H1 (cell line): Measurements from ENCODE around the gene PPP2R3A. TPM values are rescaled to one million over a fixed set of nuclear protein-coding genes. Genes with fewer than 3 reads are reported as not detected.

Experiments
- CTCF ChIA-PET: fragments of 300-600 bp; sonication (Branson Sonifier 250); formaldehyde crosslinking; loops from one replicate; lab custom pipeline; 2021; ENCODE audit not compliant: partially characterized antibody; lab: Charles Lee
- POLR2A ChIA-PET: fragments of 300-600 bp; sonication (Branson Sonifier 250); formaldehyde crosslinking; loops from one replicate; lab custom pipeline; 2021; ENCODE audit warnings: inconsistent platforms; ENCODE audit not compliant: partially characterized antibody; lab: Charles Lee
- DNase-seq, 2 experiments: peaks; one replicate each; pipeline versions ENCODE4 v3.0.0 to v3.0.0-alpha.2; 2010 to 2022; ENCODE audit warnings: low spot score in 2 of 2, low read depth in 1 of 2, mixed read lengths in 1 of 2
- FAIRE-seq: peaks from 2 replicates; lab custom pipeline; 2011; peaks lifted over from hg19 to GRCh38; lab: Jason Lieb, UNC
- H2AFZ ChIP-seq: 2 replicates; pipeline ENCODE4 v1.8.1; 2012; ENCODE audit warnings: low read length, inconsistent platforms
- H2AK5ac ChIP-seq: 2 replicates; pipeline ENCODE4 v1.6.1; 2013; ENCODE audit warnings: low read depth, low read length
- H2BK120ac ChIP-seq: replicated peaks from 2 replicates; pipeline ENCODE3; 2013; ENCODE audit warnings: low read depth, low read length, inconsistent platforms
- H2BK12ac ChIP-seq: 2 replicates; pipeline ENCODE4 v1.6.1; 2013; ENCODE audit warnings: low read depth, low read length
- H2BK15ac ChIP-seq: 2 replicates; pipeline ENCODE4 v1.6.1; 2013; ENCODE audit warnings: low read length
- H2BK20ac ChIP-seq: 2 replicates; pipeline ENCODE4 v1.6.1; 2013; ENCODE audit warnings: low read length
- H2BK5ac ChIP-seq: 2 replicates; pipeline ENCODE4 v1.6.1; 2013; ENCODE audit warnings: low read depth, low read length
- H3K14ac ChIP-seq: 2 replicates; pipeline ENCODE4 v1.6.1; 2013; ENCODE audit warnings: inconsistent platforms; ENCODE audit not compliant: insufficient read length
- H3K18ac ChIP-seq: 2 replicates; pipeline ENCODE4 v1.6.1; 2013; ENCODE audit warnings: low read length; ENCODE audit errors: extremely low read depth
- H3K23ac ChIP-seq: 2 replicates; pipeline ENCODE4 v1.6.1; 2013; ENCODE audit warnings: inconsistent platforms; ENCODE audit not compliant: insufficient read length
- H3K23me2 ChIP-seq: 2 replicates; pipeline ENCODE4 v1.6.1; 2013; ENCODE audit warnings: low read depth, low read length
- H3K27ac ChIP-seq: 2 replicates; pipeline ENCODE4 v1.6.1; 2011; ENCODE audit warnings: low read depth, low read length, inconsistent platforms
- H3K27me3 ChIP-seq, 4 experiments: replicated peaks in 1 of 4; 1 replicate in 1 of 4; 2 replicates in 3 of 4; pipeline versions ENCODE4 v1.6.1 to v1.8.1; 2011 to 2013; ENCODE audit warnings: low read length in 3 of 4, mild to moderate bottlenecking in 3 of 4, inconsistent platforms in 2 of 4, mixed read lengths in 2 of 4, moderate library complexity in 1 of 4; ENCODE audit not compliant: control insufficient read depth in 3 of 4, insufficient read depth in 3 of 4; ENCODE audit errors: extremely low read depth in 1 of 4
- H3K36me3 ChIP-seq, 4 experiments: 2 replicates each; pipeline versions ENCODE4 v1.6.1 to v1.8.1; 2011 to 2013; ENCODE audit warnings: mild to moderate bottlenecking in 4 of 4, low read length in 3 of 4, moderate library complexity in 2 of 4, control low read depth in 1 of 4, inconsistent platforms in 1 of 4; ENCODE audit not compliant: insufficient read depth in 4 of 4, control insufficient read depth in 2 of 4
- H3K4ac ChIP-seq: replicated peaks from 2 replicates; pipeline ENCODE3; 2013; ENCODE audit warnings: low read length, low read depth, mixed read lengths, inconsistent platforms; ENCODE audit not compliant: insufficient read length
- H3K4me1 ChIP-seq, 4 experiments: replicated peaks in 1 of 4; 1 replicate in 1 of 4; 2 replicates in 3 of 4; pipeline versions ENCODE4 v1.6.1 to v1.8.1; 2011 to 2013; ENCODE audit warnings: low read length in 3 of 4, inconsistent platforms in 2 of 4, mixed read lengths in 1 of 4; ENCODE audit not compliant: insufficient read depth in 4 of 4, control insufficient read depth in 3 of 4
- H3K4me2 ChIP-seq, 2 experiments: 2 replicates each; pipeline versions ENCODE4 v1.6.1 to v1.8.1; 2011 to 2013; ENCODE audit warnings: low read depth in 2 of 2, low read length in 2 of 2, control low read depth in 1 of 2, inconsistent platforms in 1 of 2, mild to moderate bottlenecking in 1 of 2; ENCODE audit not compliant: insufficient read depth in 1 of 2
- H3K4me3 ChIP-seq, 4 experiments: fragments of 200-600, 300-600 bp in 1 of 4; sonication (generic), shearing (Covaris generic), sonication (Bioruptor Twin) in 1 of 4; 2 replicates each; pipeline versions ENCODE4 v1.5.1 to v1.8.1; 2011 to 2016; ENCODE audit warnings: low read length in 4 of 4, low read depth in 3 of 4, control low read depth in 2 of 4, inconsistent platforms in 2 of 4, mild to moderate bottlenecking in 2 of 4, mixed read lengths in 1 of 4, moderate library complexity in 1 of 4; ENCODE audit not compliant: insufficient read depth in 2 of 4; ENCODE audit errors: extremely low read depth in 1 of 4
- H3K56ac ChIP-seq: replicated peaks from 2 replicates; pipeline ENCODE3; 2013; ENCODE audit warnings: low read depth, mild to moderate bottlenecking, mixed read lengths, low read length, inconsistent platforms; ENCODE audit not compliant: insufficient read length
- H3K79me1 ChIP-seq: 2 replicates; pipeline ENCODE4 v1.6.1; 2013; ENCODE audit warnings: low read depth, low read length, control low read depth
- H3K79me2 ChIP-seq, 2 experiments: 2 replicates each; pipeline versions ENCODE4 v1.6.1 to v1.8.1; 2012 to 2013; ENCODE audit warnings: low read length in 2 of 2, mild to moderate bottlenecking in 2 of 2, inconsistent platforms in 1 of 2; ENCODE audit not compliant: insufficient read depth in 2 of 2, control insufficient read depth in 1 of 2
- H3K9ac ChIP-seq, 4 experiments: replicated peaks in 1 of 4; 1 replicate in 1 of 4; 2 replicates in 3 of 4; pipeline versions ENCODE4 v1.6.1 to v1.8.1; 2011 to 2013; ENCODE audit warnings: low read depth in 3 of 4, low read length in 3 of 4, control low read depth in 2 of 4, mild to moderate bottlenecking in 2 of 4, moderate library complexity in 2 of 4, inconsistent platforms in 1 of 4; ENCODE audit errors: extremely low read depth in 1 of 4
- H3K9me3 ChIP-seq, 2 experiments: 2 replicates each; pipeline versions ENCODE4 v1.6.1 to v1.8.1; 2012 to 2013; ENCODE audit warnings: mild to moderate bottlenecking in 2 of 2, moderate library complexity in 2 of 2, control low read depth in 1 of 2, inconsistent platforms in 1 of 2, low read depth in 1 of 2, low read length in 1 of 2, mixed read lengths in 1 of 2; ENCODE audit not compliant: insufficient read depth in 2 of 2
- H4K20me1 ChIP-seq, 2 experiments: replicated peaks in 1 of 2; 2 replicates each; pipeline versions ENCODE3 to v1.8.1; 2011 to 2013; ENCODE audit warnings: inconsistent platforms in 2 of 2, low read length in 2 of 2, mild to moderate bottlenecking in 1 of 2; ENCODE audit not compliant: insufficient read depth in 2 of 2, control insufficient read depth in 1 of 2
- H4K5ac ChIP-seq: 2 replicates; pipeline ENCODE4 v1.6.1; 2013; ENCODE audit warnings: low read length, low read depth, mixed read lengths, inconsistent platforms; ENCODE audit not compliant: insufficient read length
- H4K8ac ChIP-seq: 2 replicates; pipeline ENCODE4 v1.8.0; 2013; ENCODE audit warnings: mild to moderate bottlenecking, moderate library complexity, low read length, inconsistent platforms; ENCODE audit not compliant: insufficient read depth; ENCODE audit errors: extremely low read depth
- H4K91ac ChIP-seq: replicated peaks from 2 replicates; pipeline ENCODE3; 2013; ENCODE audit warnings: low read length, mixed read lengths, inconsistent platforms; ENCODE audit not compliant: insufficient read length
- KDM5A ChIP-seq: fragments of 200-600 bp; IDR thresholded peaks from 2 replicates; pipeline ENCODE4 v1.7.1; 2012; ENCODE audit warnings: mild to moderate bottlenecking, low read length, inconsistent platforms, mixed read lengths
- YY1 ChIP-seq: IDR thresholded peaks from 2 replicates; pipeline ENCODE4 v1.6.1; 2011; ENCODE audit warnings: low read depth, mild to moderate bottlenecking, low read length
- WGBS, 2 experiments: shearing (Covaris generic) in 1 of 2; methylation state at CpG; one replicate each; pipeline versions ENCODE4 v1.1.6 to v1.1.7; 2013 to 2015; ENCODE audit warnings: low lambda C conversion rate in 2 of 2, mixed read lengths in 2 of 2, inconsistent platforms in 1 of 2, low coverage in 1 of 2, missing lambda C conversion rate in 1 of 2; ENCODE audit not compliant: insufficient replicate concordance in 2 of 2, insufficient coverage in 1 of 2, insufficient read length in 1 of 2; ENCODE audit errors: extremely low coverage in 1 of 2, missing lambda C conversion rate in 1 of 2; 5-methylcytosine and 5-hydroxymethylcytosine counted together
- polyA plus RNA-seq, 7 experiments: library from polyadenylated mRNA; depleted of rRNA in 3 of 7; stranded (reverse) in 5 of 7; unstranded in 2 of 7; fragments of >200 nt in 5 of 7; fragments of 200-250 nt in 2 of 7; gene quantifications; 1 replicate in 5 of 7; 2 replicates in 1 of 7; 4 replicates in 1 of 7; pipeline versions ENCODE4 v1.2.1 to v1.2.3, GENCODE V29; 2011 to 2013; ENCODE audit warnings: missing spikeins in 2 of 7, mixed read lengths in 2 of 7
- total RNA-seq: library from RNA; stranded (reverse); fragmentation: NEBNext Ultra II Directional; extraction: Animal tissue kit (Norgen Biotek cat#: 25700); gene quantifications from 2 replicates; pipeline ENCODE4 v1.2.1, GENCODE V29; 2021
- TF ChIP-seq, protein P1 (sequence below): IDR thresholded peaks from 2 replicates; pipeline ENCODE4 v1.6.1; 2011; ENCODE audit warnings: low read length, improper control_type of control experiment

The PPP2R3A gene
- total and polyA plus RNA-seq, 2 of the 8 experiments (the other 6 are each of a cell fraction or from before 2014, with no cell fraction given), result 4.1 to 15.2 TPM

DNA sequence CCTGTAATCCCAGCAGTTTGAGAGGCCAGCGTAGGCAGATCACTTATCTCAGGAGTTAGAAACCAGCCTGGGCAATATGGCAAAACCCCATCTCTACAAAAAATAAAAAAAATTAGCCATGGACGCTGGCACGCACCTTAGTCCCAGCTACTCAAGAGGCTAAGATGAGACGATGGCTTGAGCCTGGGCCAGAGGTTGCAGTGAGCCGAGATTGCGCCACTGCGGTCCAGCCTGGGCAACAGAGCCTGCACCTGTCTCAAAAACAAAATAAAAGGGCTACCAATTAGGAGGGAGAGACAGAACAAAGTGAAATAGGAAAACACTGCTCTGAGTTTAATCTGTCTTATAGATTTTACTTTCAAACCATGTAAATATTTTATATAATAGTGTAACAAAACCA, 196.8 kb downstream of the PPP2R3A start:
- no peak overlapping the region for H3K23ac ChIP-seq
- TF ChIP-seq KDM5A (no peak), YY1 (no peak)
- TF ChIP-seq, protein P1, sequence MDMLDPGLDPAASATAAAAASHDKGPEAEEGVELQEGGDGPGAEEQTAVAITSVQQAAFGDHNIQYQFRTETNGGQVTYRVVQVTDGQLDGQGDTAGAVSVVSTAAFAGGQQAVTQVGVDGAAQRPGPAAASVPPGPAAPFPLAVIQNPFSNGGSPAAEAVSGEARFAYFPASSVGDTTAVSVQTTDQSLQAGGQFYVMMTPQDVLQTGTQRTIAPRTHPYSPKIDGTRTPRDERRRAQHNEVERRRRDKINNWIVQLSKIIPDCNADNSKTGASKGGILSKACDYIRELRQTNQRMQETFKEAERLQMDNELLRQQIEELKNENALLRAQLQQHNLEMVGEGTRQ, result no peak

More for the DNA sequence above, 196.8 kb downstream of the PPP2R3A start:
- Histone ChIP-seq H4K8ac (no peak overlapping the region; the same call in 1 of the 2 replicates), H3K4me1 (peaks cover 0 to 4% (median 0%) of the 10 kb centered on the region in 4 experiments; a peak in 2 of 7 replicates), H2AK5ac (no peak overlapping the region), H3K27ac (no peak overlapping the region), H3K14ac (no peak overlapping the region), H4K20me1 (peaks cover 1 to 5% of the 10 kb centered on the region in 2 experiments), H3K9me3 (no peaks in the 10 kb centered on the region), H3K79me2 (peaks cover 17 to 96% of the 10 kb centered on the region in 2 experiments), H2BK12ac (no peak overlapping the region), H2AFZ (no peak overlapping the region), H3K18ac (no peak overlapping the region), H3K4me2 (no peak overlapping the region), H2BK120ac (no peak overlapping the region), H2BK15ac (no peak overlapping the region), H4K5ac (no peak overlapping the region), H3K4ac (no peak overlapping the region), H3K23me2 (no peaks in the 10 kb centered on the region), H3K27me3 (no peaks in the 10 kb centered on the region), H3K36me3 (no peaks in the 10 kb centered on the region), H3K9ac (no peak overlapping the region), H2BK5ac (no peak overlapping the region), H3K56ac (no peak overlapping the region), H4K91ac (no peak overlapping the region), H3K4me3 (no peak overlapping the region), H3K79me1 (no peaks in the 10 kb centered on the region; the same call in 1 of the 2 replicates), H2BK20ac (no peak overlapping the region)
- WGBS, 2 experiments, result 99% methylated on average over 7 of the region's 7 CpGs; no CpG with 5 or more reads in 1 of the 2 experiments
- FAIRE-seq (no peak), DNase-seq (no peak)
- POLR2A ChIA-PET, result no interaction called here
- CTCF ChIA-PET, result interaction anchor here (0.6 to 0.9 kb wide), 2 partner anchors 11 to 31 kb away, joined by 3 read pairs; no protein-coding TSS in a partner anchor
